ENCODE measurements around the gene ZNF821.
"Not testable (repeated sequence)": the region's sequence is repeated elsewhere in the genome, so short reads cannot be mapped to it uniquely, and the experiment has no call there.

Gene ZNF821

DNA sequence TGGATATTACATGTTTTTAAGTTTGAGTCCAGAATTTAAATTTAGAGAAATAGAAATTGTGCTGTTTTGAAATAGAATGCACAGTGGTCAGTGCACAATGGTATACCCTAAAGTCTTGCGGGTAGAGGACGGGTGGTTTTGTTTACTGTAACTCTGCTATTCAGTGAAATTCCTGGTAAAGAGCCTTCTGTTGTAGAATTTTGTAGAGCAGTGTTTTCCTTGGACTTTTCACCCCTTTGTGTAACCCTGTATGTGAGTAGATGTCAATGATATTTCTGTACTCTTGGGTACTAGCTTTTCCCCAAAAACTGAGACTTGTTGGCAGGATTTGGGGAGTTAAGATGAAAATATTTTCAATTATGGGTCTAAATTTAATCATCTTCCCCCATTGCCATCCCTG lies 30.8 kb upstream of the ZNF821 start:
- Histone ChIP-seq H3F3A (ENCODE audit: control insufficient read depth, insufficient read depth) (peaks cover 5% of the 10 kb centered on the region; the same call in 1 of the 2 replicates), H3K4me1 (ENCODE audit: control insufficient read depth, low read length) (no peaks in the 10 kb centered on the region), H3K9me3 (ENCODE audit: control insufficient read depth, insufficient read depth, low read length) (no peaks in the 10 kb centered on the region), H3K4me2 (ENCODE audit: low read length) (no peak overlapping the region), H3K9me2 (replicated peaks; ENCODE audit: control insufficient read depth, low read length) (no peaks in the 10 kb centered on the region), H3K27ac (ENCODE audit: low read depth, low read length) (no peak overlapping the region), H4K20me1 (ENCODE audit: control insufficient read depth, insufficient read depth, low read depth, low read length) (peaks cover 26% of the 10 kb centered on the region), H3K36me3 (ENCODE audit: control insufficient read depth, low read length) (peaks cover 79% of the 10 kb centered on the region), H3K79me2 (ENCODE audit: control insufficient read depth, low read length) (peaks cover 100% of the 10 kb centered on the region), H3K4me3 (ENCODE audit: low read length) (no peak overlapping the region), H3K27me3 (ENCODE audit: control insufficient read depth, low read length) (no peaks in the 10 kb centered on the region)
- TF ChIP-seq EZH2phosphoT487 (IDR thresholded peaks at IDR 0.05; ENCODE audit: borderline replicate concordance, low read length): no peak
- TF ChIP-seq, protein P1, sequence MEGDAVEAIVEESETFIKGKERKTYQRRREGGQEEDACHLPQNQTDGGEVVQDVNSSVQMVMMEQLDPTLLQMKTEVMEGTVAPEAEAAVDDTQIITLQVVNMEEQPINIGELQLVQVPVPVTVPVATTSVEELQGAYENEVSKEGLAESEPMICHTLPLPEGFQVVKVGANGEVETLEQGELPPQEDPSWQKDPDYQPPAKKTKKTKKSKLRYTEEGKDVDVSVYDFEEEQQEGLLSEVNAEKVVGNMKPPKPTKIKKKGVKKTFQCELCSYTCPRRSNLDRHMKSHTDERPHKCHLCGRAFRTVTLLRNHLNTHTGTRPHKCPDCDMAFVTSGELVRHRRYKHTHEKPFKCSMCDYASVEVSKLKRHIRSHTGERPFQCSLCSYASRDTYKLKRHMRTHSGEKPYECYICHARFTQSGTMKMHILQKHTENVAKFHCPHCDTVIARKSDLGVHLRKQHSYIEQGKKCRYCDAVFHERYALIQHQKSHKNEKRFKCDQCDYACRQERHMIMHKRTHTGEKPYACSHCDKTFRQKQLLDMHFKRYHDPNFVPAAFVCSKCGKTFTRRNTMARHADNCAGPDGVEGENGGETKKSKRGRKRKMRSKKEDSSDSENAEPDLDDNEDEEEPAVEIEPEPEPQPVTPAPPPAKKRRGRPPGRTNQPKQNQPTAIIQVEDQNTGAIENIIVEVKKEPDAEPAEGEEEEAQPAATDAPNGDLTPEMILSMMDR (IDR thresholded peaks at IDR 0.05; ENCODE audit: low read depth, low read length, poor library complexity, severe bottlenecking): no peak

DNA sequence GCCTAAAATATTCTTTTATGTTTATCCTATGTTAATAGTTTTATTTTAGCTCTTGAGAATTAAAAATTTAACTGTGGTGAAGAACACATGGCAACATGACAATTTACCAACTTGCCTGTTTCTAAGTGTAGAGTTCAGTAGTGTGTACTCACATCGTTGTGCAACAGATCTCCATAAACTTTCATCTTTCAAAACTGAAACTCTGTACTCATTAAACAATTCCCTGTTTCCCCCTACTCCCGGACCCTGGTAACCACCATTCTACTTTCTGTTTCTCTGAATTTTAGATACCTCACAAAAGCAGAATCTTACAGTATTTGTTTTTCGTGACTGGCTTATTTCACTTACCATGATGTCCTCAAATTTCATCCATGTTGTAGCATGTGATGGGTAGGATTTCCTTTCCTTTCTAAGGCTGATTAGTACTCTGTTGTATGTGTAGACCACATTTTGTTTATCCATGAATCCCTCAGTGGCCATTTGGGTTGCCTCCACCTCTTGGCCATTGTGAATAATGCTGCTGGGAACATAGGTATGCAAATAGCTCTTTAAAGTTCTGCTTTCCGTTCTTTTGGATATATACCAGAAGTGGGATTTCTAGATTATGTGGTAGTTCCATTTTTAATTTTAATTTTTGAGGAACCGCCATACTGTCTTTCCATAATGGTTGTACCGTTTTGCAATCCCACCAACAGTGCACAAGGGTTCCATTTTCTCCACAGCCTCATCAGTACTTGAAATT lies 28.7 kb upstream of the ZNF821 start:
- Histone ChIP-seq H3K9me3 (ENCODE audit: control insufficient read depth, insufficient read depth, low read length) (no peaks in the 10 kb centered on the region), H3K79me2 (ENCODE audit: control insufficient read depth, low read length) (peaks cover 100% of the 10 kb centered on the region), H3K27ac (ENCODE audit: low read depth, low read length) (no peak overlapping the region), H3F3A (ENCODE audit: control insufficient read depth, insufficient read depth) (peaks cover 5% of the 10 kb centered on the region; the same call in 1 of the 2 replicates), H3K36me3 (ENCODE audit: control insufficient read depth, low read length) (peaks cover 70% of the 10 kb centered on the region), H4K20me1 (ENCODE audit: control insufficient read depth, insufficient read depth, low read depth, low read length) (peaks cover 37% of the 10 kb centered on the region), H3K4me2 (ENCODE audit: low read length) (no peak overlapping the region), H3K27me3 (ENCODE audit: control insufficient read depth, low read length) (no peaks in the 10 kb centered on the region), H3K9me2 (replicated peaks; ENCODE audit: control insufficient read depth, low read length) (no peaks in the 10 kb centered on the region), H3K4me3 (ENCODE audit: low read length) (no peak overlapping the region), H3K4me1 (ENCODE audit: control insufficient read depth, low read length) (no peaks in the 10 kb centered on the region)
- TF ChIP-seq EZH2phosphoT487 (IDR thresholded peaks at IDR 0.05; ENCODE audit: borderline replicate concordance, low read length): no peak
- TF ChIP-seq, protein P1 (IDR thresholded peaks at IDR 0.05; ENCODE audit: low read depth, low read length, poor library complexity, severe bottlenecking): no peak

DNA sequence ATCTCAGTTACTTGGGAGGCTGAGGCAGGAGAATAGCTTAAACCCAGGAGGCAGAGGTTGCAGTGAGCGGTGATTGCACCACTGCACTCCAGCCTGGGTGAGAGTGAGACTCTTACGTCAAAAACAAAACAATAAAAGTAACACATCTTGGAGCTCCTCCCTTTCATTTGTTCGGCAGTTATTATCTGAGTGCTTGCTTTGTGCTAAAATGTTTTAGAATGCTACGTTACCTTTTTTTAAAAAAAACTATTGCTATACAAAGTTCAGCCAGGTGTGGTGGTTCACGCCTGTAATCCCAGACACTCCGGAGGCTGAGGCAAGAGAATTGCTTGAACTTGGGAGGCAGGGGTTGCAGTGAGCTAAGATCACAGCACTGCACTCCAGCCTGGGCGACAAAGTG lies 27.1 kb upstream of the ZNF821 start:
- Histone ChIP-seq H3K36me3 (ENCODE audit: control insufficient read depth, low read length) (peaks cover 58% of the 10 kb centered on the region), H3F3A (ENCODE audit: control insufficient read depth, insufficient read depth) (peaks cover under 1% of the 10 kb centered on the region; the same call in 1 of the 2 replicates), H3K4me3 (ENCODE audit: low read length) (no peak overlapping the region), H3K9me2 (replicated peaks; ENCODE audit: control insufficient read depth, low read length) (no peaks in the 10 kb centered on the region), H3K27me3 (ENCODE audit: control insufficient read depth, low read length) (no peaks in the 10 kb centered on the region), H3K9me3 (ENCODE audit: control insufficient read depth, insufficient read depth, low read length) (no peaks in the 10 kb centered on the region), H3K4me1 (ENCODE audit: control insufficient read depth, low read length) (no peaks in the 10 kb centered on the region), H4K20me1 (ENCODE audit: control insufficient read depth, insufficient read depth, low read depth, low read length) (peaks cover 39% of the 10 kb centered on the region), H3K4me2 (ENCODE audit: low read length) (no peak overlapping the region), H3K79me2 (ENCODE audit: control insufficient read depth, low read length) (peaks cover 100% of the 10 kb centered on the region), H3K27ac (ENCODE audit: low read depth, low read length) (no peak overlapping the region)
- TF ChIP-seq EZH2phosphoT487 (IDR thresholded peaks at IDR 0.05; ENCODE audit: borderline replicate concordance, low read length): no peak
- TF ChIP-seq, protein P1 (IDR thresholded peaks at IDR 0.05; ENCODE audit: low read depth, low read length, poor library complexity, severe bottlenecking): no peak

DNA sequence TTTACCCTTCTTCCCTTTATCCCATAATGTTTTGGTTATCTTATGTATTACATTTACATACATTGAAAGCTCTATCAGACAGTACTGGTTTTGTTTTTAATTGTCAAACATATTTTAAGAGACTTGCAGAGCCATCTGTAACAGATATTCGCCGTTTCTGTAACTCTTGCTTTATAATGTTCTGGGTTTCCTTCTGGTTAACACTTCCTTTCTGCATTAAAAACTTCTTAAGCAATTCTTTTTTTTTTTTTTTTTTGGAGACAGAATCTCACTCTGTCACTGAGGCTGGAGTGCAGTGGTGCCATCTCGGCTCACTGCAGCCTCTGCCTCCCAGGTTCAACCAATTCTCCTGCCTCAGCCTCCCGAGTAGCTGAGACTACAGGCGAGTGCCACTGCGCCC lies 21.8 kb upstream of the ZNF821 start:
- H3F3A ChIP-seq (ENCODE audit: control insufficient read depth, insufficient read depth); H3K9me2 ChIP-seq (replicated peaks; ENCODE audit: control insufficient read depth, low read length); H3K4me3 ChIP-seq (ENCODE audit: low read length); H3K27ac ChIP-seq (ENCODE audit: low read depth, low read length); H3K9me3 ChIP-seq (ENCODE audit: control insufficient read depth, insufficient read depth, low read length); H3K4me2 ChIP-seq (ENCODE audit: low read length); H3K27me3 ChIP-seq (ENCODE audit: control insufficient read depth, low read length): not testable (repeated sequence)
- Histone ChIP-seq H3K4me1 (ENCODE audit: control insufficient read depth, low read length) (peaks cover 21% of the 10 kb centered on the region), H3K79me2 (ENCODE audit: control insufficient read depth, low read length) (peaks cover 100% of the 10 kb centered on the region), H4K20me1 (ENCODE audit: control insufficient read depth, insufficient read depth, low read depth, low read length) (peaks cover 47% of the 10 kb centered on the region), H3K36me3 (ENCODE audit: control insufficient read depth, low read length) (peaks cover 40% of the 10 kb centered on the region)

Measured in DOHH2 (cell line).